ENCODE data around the gene DPF3.
"Not testable (repeated sequence)": the region's sequence is repeated elsewhere in the genome, so short reads cannot be mapped to it uniquely, and the experiment has no call there.

Gene DPF3

GRCh38 chr14:72758993-72759392 lies 134.9 kb downstream of the DPF3 start:
- DNase-seq: no peak

- no peak for DNase-seq
Observed at GRCh38 chr14:72758420-72758819, 135.5 kb downstream of the DPF3 start.

DNA sequence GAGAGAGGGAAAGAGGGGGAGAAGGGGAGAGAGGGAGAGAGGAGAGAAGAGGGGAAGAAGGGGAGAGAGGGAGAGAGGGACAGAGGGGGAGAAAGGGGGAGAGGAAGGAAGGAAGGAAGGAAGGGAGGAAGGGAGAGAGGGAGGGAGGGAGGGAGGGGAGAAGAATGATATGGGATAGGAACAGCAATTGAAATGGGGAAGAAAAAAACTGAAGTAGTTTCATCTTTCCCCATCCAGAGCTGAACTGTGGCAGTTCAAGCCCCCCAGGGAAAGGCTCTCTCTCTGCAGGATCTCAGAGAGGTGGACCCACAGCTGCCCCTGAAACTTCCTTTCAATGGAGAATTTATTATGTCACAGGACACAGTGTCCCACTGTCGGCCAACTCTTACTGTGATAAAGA lies 136.9 kb downstream of the DPF3 start:
- no peak for DNase-seq

GRCh38 chr14:72755766-72756165 lies 138.1 kb downstream of the DPF3 start:
- DNase-seq: no peak

- DNase-seq: no peak
Observed at GRCh38 chr14:72754949-72755348, 139.0 kb downstream of the DPF3 start.

- DNase-seq: no peak
Observed at GRCh38 chr14:72753879-72754400, 140.0 kb downstream of the DPF3 start.

- DNase-seq: no peak
Observed at GRCh38 chr14:72753044-72753710, 140.7 kb downstream of the DPF3 start.

- DNase-seq: no peak
Observed at GRCh38 chr14:72752034-72752412, 141.9 kb downstream of the DPF3 start.

GRCh38 chr14:72751276-72752033 lies 142.4 kb downstream of the DPF3 start:
- DNase-seq: no peak

- not testable (repeated sequence) for DNase-seq
Observed at GRCh38 chr14:72748921-72749320, 145.0 kb downstream of the DPF3 start.

DNA sequence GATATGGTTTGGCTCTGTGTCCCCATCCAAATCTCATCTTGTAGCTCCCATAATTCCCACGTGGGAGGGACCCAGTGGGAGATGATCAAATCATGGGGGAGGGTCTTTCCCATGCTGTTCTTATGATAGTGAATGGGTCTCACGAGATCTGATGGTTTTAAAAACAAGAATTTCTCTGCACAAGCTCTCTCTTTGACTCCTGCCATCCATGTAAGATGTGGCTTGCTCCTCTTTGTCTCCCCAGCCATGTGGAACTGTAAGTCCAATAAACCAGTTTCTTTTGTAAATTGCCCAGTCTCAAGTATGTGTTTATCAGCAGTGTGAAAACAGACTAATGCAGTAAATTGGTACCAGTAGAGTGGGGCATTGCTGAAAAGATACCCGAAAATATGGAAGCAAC lies 146.2 kb downstream of the DPF3 start:
- DNase-seq: no peak

DNA sequence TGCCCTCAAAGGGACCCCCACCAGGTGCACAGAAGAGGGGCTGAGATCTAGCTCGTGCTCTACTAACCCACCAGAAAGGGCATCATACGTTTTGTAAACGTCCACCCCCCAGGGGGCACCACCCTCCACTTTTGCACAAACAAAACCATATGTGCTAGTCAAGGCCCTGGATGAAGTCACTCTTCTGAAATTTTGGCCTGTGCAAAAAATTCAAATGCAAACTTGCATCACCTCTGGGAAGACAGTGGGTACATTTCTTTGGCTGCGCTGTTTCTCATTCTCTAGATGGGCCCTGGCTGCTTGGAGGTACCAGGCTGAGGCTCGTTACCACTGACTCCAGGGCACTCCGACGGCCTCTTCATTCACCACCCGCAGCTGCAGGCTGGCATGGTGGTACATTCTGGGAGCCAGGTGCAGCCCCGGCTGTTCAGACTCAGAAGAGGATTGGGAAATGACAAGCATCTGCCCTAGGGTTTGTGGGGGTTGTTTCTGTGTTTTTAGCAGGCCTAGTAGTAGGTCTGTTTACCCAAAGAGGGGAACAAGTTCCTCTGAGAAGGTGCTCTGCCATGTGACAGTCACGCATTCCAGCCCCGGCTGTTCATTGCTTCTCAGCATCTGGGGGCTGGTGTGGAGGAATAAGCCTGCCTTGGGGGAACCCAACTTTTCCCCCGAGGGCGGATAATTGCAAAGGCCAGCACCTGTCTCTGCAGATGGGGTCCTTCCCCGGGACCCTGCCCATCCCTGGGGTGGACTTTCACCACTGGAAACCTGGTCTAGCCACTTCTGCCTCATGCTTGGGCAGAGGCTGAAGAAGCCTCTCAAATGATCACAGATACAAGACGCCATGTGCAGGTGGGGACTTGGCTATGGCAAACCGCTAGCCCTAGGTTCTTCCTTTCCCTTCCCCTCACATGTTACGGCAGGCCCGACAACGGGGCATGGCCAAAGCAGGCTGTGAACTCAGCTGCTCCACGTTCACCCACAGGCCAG lies 147.6 kb downstream of the DPF3 start:
- no peak for DNase-seq

DNA sequence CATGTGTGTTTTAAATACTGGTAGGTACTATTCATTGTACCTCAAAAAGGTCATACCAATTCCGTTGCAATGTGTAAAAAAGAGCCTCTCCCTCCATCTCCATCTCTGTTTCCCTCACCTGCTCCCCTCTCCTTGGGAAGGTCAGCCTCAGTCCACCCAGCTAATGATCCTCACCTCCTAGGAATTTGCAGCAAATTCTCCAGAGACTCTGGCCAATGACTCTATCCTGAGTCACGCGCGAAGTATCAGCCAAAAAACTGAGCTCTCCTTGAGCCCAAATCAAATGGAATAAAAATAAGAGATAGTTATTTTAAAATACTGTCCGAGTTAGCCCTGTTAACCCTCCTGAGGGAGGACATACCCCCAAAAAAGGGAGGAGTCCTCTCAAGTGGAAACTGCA lies 148.4 kb downstream of the DPF3 start:
- DNase-seq: no peak

DNA sequence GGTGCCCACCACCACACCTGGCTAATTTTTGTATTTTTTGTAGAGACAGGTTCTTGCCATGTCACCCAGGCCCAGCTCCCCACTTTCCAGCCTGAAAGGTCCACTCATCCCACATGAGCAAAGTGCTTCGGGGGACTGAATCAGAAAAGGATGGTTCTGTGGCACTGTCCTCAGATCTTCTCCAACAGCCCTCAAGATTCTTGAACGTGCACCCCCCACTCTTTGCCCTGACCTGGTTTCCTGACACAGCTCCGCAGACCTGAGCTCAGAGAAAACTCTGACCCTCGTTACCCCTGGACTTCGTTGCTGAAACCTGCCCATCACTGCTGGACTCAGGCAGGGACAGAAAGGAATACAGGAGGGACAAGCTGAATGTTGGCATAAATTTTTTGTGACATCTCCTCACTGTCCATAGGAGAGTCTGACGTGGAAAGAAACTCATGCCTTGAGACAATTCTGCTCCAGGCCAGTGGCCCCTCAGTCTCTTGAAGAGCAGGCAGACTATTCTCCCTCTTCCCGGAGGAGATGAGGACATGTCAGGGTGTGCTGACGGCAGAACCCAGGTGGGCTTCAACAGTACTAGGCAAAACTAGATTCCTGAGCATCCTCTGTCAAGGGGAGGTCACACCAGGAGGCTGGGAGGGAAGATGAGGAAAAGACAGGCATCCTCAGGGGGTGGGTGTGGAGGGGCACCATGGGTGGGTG lies 149.3 kb downstream of the DPF3 start:
- DNase-seq: no peak

- DNase-seq: no peak
Observed at GRCh38 chr14:72743626-72744025, 150.3 kb downstream of the DPF3 start.

DNA sequence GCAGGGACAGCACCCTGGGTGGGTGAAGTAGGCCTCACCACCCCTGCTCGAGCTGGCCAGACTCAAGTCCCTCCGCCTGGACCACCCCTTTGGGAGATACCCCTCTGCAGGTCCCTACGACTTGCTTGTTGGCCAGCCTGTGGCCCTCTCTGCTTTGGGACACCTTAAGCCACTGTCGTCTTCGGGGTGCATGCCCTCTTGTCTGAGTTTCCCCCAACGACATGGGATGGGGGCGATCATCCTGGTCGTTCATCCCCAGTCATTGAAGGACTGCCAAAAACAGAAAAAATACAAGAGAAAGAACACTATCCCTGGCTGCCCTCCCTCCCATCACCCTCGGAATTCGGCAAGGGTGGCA lies 151.1 kb downstream of the DPF3 start:
- DNase-seq: no peak

DNA sequence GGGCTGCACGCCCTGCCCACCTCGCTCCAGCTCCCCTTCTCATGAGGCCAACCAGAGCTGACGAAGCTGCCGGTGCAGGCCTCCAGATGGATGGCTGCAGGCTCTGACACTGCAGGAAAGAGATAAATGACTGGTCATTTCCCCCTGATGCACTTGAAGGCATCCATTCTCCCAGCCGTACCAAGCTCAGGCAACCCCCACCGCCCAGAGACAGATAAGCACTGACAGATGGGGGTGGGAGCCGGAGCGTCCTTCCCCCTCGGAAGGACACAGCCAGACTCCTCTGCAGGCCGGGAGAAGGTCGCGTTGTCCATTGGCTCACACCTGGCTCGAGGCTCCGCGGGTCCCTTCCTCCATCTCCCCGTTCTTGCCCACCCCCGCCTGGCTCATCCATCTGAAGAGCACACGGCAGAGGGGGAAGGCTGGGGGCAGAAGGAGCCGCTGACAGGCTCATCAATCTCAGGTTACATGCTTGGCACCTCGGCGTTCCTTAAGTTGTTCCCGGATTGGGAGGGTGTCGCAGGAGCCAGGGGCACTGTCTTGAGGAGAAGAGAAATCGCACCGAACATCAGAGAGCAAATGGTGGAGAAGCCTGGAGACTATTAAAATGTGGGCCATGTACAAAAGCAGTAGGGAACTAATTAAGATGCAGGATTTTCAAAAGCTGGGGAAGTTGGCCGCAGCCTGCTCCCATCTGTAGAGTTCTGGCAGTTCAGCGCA lies 151.6 kb downstream of the DPF3 start:
- DNase-seq: no peak

DNA sequence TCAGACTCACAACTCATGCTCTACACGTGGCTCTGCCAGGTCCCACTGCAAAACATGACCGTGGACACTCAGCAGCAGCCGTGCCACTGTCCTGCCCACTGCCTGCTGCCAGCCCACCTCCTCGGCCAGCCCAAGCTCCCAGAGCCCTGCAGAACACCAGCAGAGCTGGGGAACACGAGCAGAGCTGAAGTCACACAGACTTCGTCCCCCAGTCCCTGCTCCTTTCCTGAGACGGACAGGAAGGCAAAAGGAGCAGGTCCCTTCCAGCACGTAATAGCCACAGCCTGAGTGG lies 152.1 kb downstream of the DPF3 start:
- no peak for DNase-seq

- no peak for DNase-seq
Observed at GRCh38 chr14:72740966-72741825, 152.7 kb downstream of the DPF3 start.

- DNase-seq: no peak
Observed at GRCh38 chr14:72740504-72740961, 153.4 kb downstream of the DPF3 start.

Measured in NCI-H510A treated with DMSO at 0.1 percent for 48 hours (cell line).